ENCODE results near the gene FBLN1.

GRCh38 chr22:45516923-45517675, 14.4 kb downstream of the FBLN1 start:
- TF ChIP-seq POLR2A (IDR thresholded peaks at IDR 0.05; ENCODE audit: low read length), result no peak
- no peak for TF ChIP-seq GATA1 (IDR thresholded peaks at IDR 0.05; ENCODE audit: low read depth, low read length)
